H1 (cell line): Measurements from ENCODE around the gene C2orf81. TPM values are rescaled to one million over a fixed set of nuclear protein-coding genes. Genes with fewer than 3 reads are reported as not detected.

Source experiments
- CTCF ChIA-PET: fragments of 300-600 bp; sonication (Branson Sonifier 250); formaldehyde crosslinking; loops from one replicate; lab custom pipeline; 2021; ENCODE audit not compliant: partially characterized antibody; lab: Charles Lee
- POLR2A ChIA-PET: fragments of 300-600 bp; sonication (Branson Sonifier 250); formaldehyde crosslinking; loops from one replicate; lab custom pipeline; 2021; ENCODE audit warnings: inconsistent platforms; ENCODE audit not compliant: partially characterized antibody; lab: Charles Lee
- DNase-seq, 2 experiments: peaks; one replicate each; pipeline versions ENCODE4 v3.0.0 to v3.0.0-alpha.2; 2010 to 2022; ENCODE audit warnings: low spot score in 2 of 2, low read depth in 1 of 2, mixed read lengths in 1 of 2
- FAIRE-seq: peaks from 2 replicates; lab custom pipeline; 2011; peaks lifted over from hg19 to GRCh38; lab: Jason Lieb, UNC
- H2AFZ ChIP-seq: 2 replicates; pipeline ENCODE4 v1.8.1; 2012; ENCODE audit warnings: low read length, inconsistent platforms
- H2AK5ac ChIP-seq: 2 replicates; pipeline ENCODE4 v1.6.1; 2013; ENCODE audit warnings: low read depth, low read length
- H2BK120ac ChIP-seq: replicated peaks from 2 replicates; pipeline ENCODE3; 2013; ENCODE audit warnings: low read depth, low read length, inconsistent platforms
- H2BK12ac ChIP-seq: 2 replicates; pipeline ENCODE4 v1.6.1; 2013; ENCODE audit warnings: low read depth, low read length
- H2BK15ac ChIP-seq: 2 replicates; pipeline ENCODE4 v1.6.1; 2013; ENCODE audit warnings: low read length
- H2BK20ac ChIP-seq: 2 replicates; pipeline ENCODE4 v1.6.1; 2013; ENCODE audit warnings: low read length
- H2BK5ac ChIP-seq: 2 replicates; pipeline ENCODE4 v1.6.1; 2013; ENCODE audit warnings: low read depth, low read length
- H3K14ac ChIP-seq: 2 replicates; pipeline ENCODE4 v1.6.1; 2013; ENCODE audit warnings: inconsistent platforms; ENCODE audit not compliant: insufficient read length
- H3K18ac ChIP-seq: 2 replicates; pipeline ENCODE4 v1.6.1; 2013; ENCODE audit warnings: low read length; ENCODE audit errors: extremely low read depth
- H3K23ac ChIP-seq: 2 replicates; pipeline ENCODE4 v1.6.1; 2013; ENCODE audit warnings: inconsistent platforms; ENCODE audit not compliant: insufficient read length
- H3K23me2 ChIP-seq: 2 replicates; pipeline ENCODE4 v1.6.1; 2013; ENCODE audit warnings: low read depth, low read length
- H3K27ac ChIP-seq: 2 replicates; pipeline ENCODE4 v1.6.1; 2011; ENCODE audit warnings: low read depth, low read length, inconsistent platforms
- H3K27me3 ChIP-seq, 4 experiments: replicated peaks in 1 of 4; 1 replicate in 1 of 4; 2 replicates in 3 of 4; pipeline versions ENCODE4 v1.6.1 to v1.8.1; 2011 to 2013; ENCODE audit warnings: low read length in 3 of 4, mild to moderate bottlenecking in 3 of 4, inconsistent platforms in 2 of 4, mixed read lengths in 2 of 4, moderate library complexity in 1 of 4; ENCODE audit not compliant: control insufficient read depth in 3 of 4, insufficient read depth in 3 of 4; ENCODE audit errors: extremely low read depth in 1 of 4
- H3K36me3 ChIP-seq, 4 experiments: 2 replicates each; pipeline versions ENCODE4 v1.6.1 to v1.8.1; 2011 to 2013; ENCODE audit warnings: mild to moderate bottlenecking in 4 of 4, low read length in 3 of 4, moderate library complexity in 2 of 4, control low read depth in 1 of 4, inconsistent platforms in 1 of 4; ENCODE audit not compliant: insufficient read depth in 4 of 4, control insufficient read depth in 2 of 4
- H3K4ac ChIP-seq: replicated peaks from 2 replicates; pipeline ENCODE3; 2013; ENCODE audit warnings: low read length, low read depth, mixed read lengths, inconsistent platforms; ENCODE audit not compliant: insufficient read length
- H3K4me1 ChIP-seq, 4 experiments: replicated peaks in 1 of 4; 1 replicate in 1 of 4; 2 replicates in 3 of 4; pipeline versions ENCODE4 v1.6.1 to v1.8.1; 2011 to 2013; ENCODE audit warnings: low read length in 3 of 4, inconsistent platforms in 2 of 4, mixed read lengths in 1 of 4; ENCODE audit not compliant: insufficient read depth in 4 of 4, control insufficient read depth in 3 of 4
- H3K4me2 ChIP-seq, 2 experiments: 2 replicates each; pipeline versions ENCODE4 v1.6.1 to v1.8.1; 2011 to 2013; ENCODE audit warnings: low read depth in 2 of 2, low read length in 2 of 2, control low read depth in 1 of 2, inconsistent platforms in 1 of 2, mild to moderate bottlenecking in 1 of 2; ENCODE audit not compliant: insufficient read depth in 1 of 2
- H3K4me3 ChIP-seq, 4 experiments: fragments of 200-600, 300-600 bp in 1 of 4; sonication (generic), shearing (Covaris generic), sonication (Bioruptor Twin) in 1 of 4; 2 replicates each; pipeline versions ENCODE4 v1.5.1 to v1.8.1; 2011 to 2016; ENCODE audit warnings: low read length in 4 of 4, low read depth in 3 of 4, control low read depth in 2 of 4, inconsistent platforms in 2 of 4, mild to moderate bottlenecking in 2 of 4, mixed read lengths in 1 of 4, moderate library complexity in 1 of 4; ENCODE audit not compliant: insufficient read depth in 2 of 4; ENCODE audit errors: extremely low read depth in 1 of 4
- H3K56ac ChIP-seq: replicated peaks from 2 replicates; pipeline ENCODE3; 2013; ENCODE audit warnings: low read depth, mild to moderate bottlenecking, mixed read lengths, low read length, inconsistent platforms; ENCODE audit not compliant: insufficient read length
- H3K79me1 ChIP-seq: 2 replicates; pipeline ENCODE4 v1.6.1; 2013; ENCODE audit warnings: low read depth, low read length, control low read depth
- H3K79me2 ChIP-seq, 2 experiments: 2 replicates each; pipeline versions ENCODE4 v1.6.1 to v1.8.1; 2012 to 2013; ENCODE audit warnings: low read length in 2 of 2, mild to moderate bottlenecking in 2 of 2, inconsistent platforms in 1 of 2; ENCODE audit not compliant: insufficient read depth in 2 of 2, control insufficient read depth in 1 of 2
- H3K9ac ChIP-seq, 4 experiments: replicated peaks in 1 of 4; 1 replicate in 1 of 4; 2 replicates in 3 of 4; pipeline versions ENCODE4 v1.6.1 to v1.8.1; 2011 to 2013; ENCODE audit warnings: low read depth in 3 of 4, low read length in 3 of 4, control low read depth in 2 of 4, mild to moderate bottlenecking in 2 of 4, moderate library complexity in 2 of 4, inconsistent platforms in 1 of 4; ENCODE audit errors: extremely low read depth in 1 of 4
- H3K9me3 ChIP-seq, 2 experiments: 2 replicates each; pipeline versions ENCODE4 v1.6.1 to v1.8.1; 2012 to 2013; ENCODE audit warnings: mild to moderate bottlenecking in 2 of 2, moderate library complexity in 2 of 2, control low read depth in 1 of 2, inconsistent platforms in 1 of 2, low read depth in 1 of 2, low read length in 1 of 2, mixed read lengths in 1 of 2; ENCODE audit not compliant: insufficient read depth in 2 of 2
- H4K20me1 ChIP-seq, 2 experiments: replicated peaks in 1 of 2; 2 replicates each; pipeline versions ENCODE3 to v1.8.1; 2011 to 2013; ENCODE audit warnings: inconsistent platforms in 2 of 2, low read length in 2 of 2, mild to moderate bottlenecking in 1 of 2; ENCODE audit not compliant: insufficient read depth in 2 of 2, control insufficient read depth in 1 of 2
- H4K5ac ChIP-seq: 2 replicates; pipeline ENCODE4 v1.6.1; 2013; ENCODE audit warnings: low read length, low read depth, mixed read lengths, inconsistent platforms; ENCODE audit not compliant: insufficient read length
- H4K8ac ChIP-seq: 2 replicates; pipeline ENCODE4 v1.8.0; 2013; ENCODE audit warnings: mild to moderate bottlenecking, moderate library complexity, low read length, inconsistent platforms; ENCODE audit not compliant: insufficient read depth; ENCODE audit errors: extremely low read depth
- H4K91ac ChIP-seq: replicated peaks from 2 replicates; pipeline ENCODE3; 2013; ENCODE audit warnings: low read length, mixed read lengths, inconsistent platforms; ENCODE audit not compliant: insufficient read length
- WGBS, 2 experiments: shearing (Covaris generic) in 1 of 2; methylation state at CpG; one replicate each; pipeline versions ENCODE4 v1.1.6 to v1.1.7; 2013 to 2015; ENCODE audit warnings: low lambda C conversion rate in 2 of 2, mixed read lengths in 2 of 2, inconsistent platforms in 1 of 2, low coverage in 1 of 2, missing lambda C conversion rate in 1 of 2; ENCODE audit not compliant: insufficient replicate concordance in 2 of 2, insufficient coverage in 1 of 2, insufficient read length in 1 of 2; ENCODE audit errors: extremely low coverage in 1 of 2, missing lambda C conversion rate in 1 of 2; 5-methylcytosine and 5-hydroxymethylcytosine counted together
- polyA plus RNA-seq, 7 experiments: library from polyadenylated mRNA; depleted of rRNA in 3 of 7; stranded (reverse) in 5 of 7; unstranded in 2 of 7; fragments of >200 nt in 5 of 7; fragments of 200-250 nt in 2 of 7; gene quantifications; 1 replicate in 5 of 7; 2 replicates in 1 of 7; 4 replicates in 1 of 7; pipeline versions ENCODE4 v1.2.1 to v1.2.3, GENCODE V29; 2011 to 2013; ENCODE audit warnings: missing spikeins in 2 of 7, mixed read lengths in 2 of 7
- total RNA-seq: library from RNA; stranded (reverse); fragmentation: NEBNext Ultra II Directional; extraction: Animal tissue kit (Norgen Biotek cat#: 25700); gene quantifications from 2 replicates; pipeline ENCODE4 v1.2.1, GENCODE V29; 2021

C2orf81 gene
- total and polyA plus RNA-seq, 2 of the 8 experiments (the other 6 are each of a cell fraction or from before 2014, with no cell fraction given): 1.6 to 3.3 TPM

DNA sequence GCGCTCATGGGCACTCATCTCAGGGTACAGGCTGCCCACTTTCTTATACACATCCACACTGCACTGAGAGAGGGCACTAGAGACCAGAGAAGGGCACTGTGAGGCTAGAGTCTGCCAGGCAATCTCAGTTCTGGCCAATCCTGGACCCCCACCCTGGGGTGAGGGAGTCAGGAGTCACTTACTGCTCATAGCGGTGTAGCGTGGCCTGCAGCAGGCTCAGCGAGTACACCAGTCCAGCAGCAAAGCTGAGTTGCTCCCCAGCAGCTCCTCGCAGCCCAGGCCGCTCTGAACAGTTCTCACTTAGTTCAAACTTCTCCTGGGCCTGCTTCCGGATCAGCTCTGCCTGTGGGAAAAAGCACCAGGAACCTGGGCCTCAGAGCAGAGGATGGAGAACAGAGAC lies 53.6 kb downstream of the C2orf81 start:
- Histone ChIP-seq H4K5ac (no peak overlapping the region), H4K8ac (no peak overlapping the region), H3K14ac (no peak overlapping the region), H3K4me2 (no peak overlapping the region), H3K9ac (no peak overlapping the region), H3K23me2 (no peaks in the 10 kb centered on the region), H3K9me3 (no peaks in the 10 kb centered on the region), H3K27me3 (no peaks in the 10 kb centered on the region), H3K18ac (no peak overlapping the region), H2AFZ (no peak overlapping the region), H4K91ac (no peak overlapping the region), H3K79me1 (peaks cover 8% of the 10 kb centered on the region), H2BK5ac (no peak overlapping the region), H2AK5ac (no peak overlapping the region), H3K36me3 (peaks cover 61 to 84% (median 79%) of the 10 kb centered on the region in 4 experiments), H3K4me1 (no peaks in the 10 kb centered on the region), H3K79me2 (peaks cover 0 to 6% of the 10 kb centered on the region in 2 experiments; a peak in 1 of 4 replicates), H3K23ac (no peak overlapping the region), H2BK12ac (no peak overlapping the region), H3K56ac (no peak overlapping the region), H4K20me1 (peaks cover 0 to 9% of the 10 kb centered on the region in 2 experiments), H3K4ac (no peak overlapping the region), H2BK20ac (no peak overlapping the region), H2BK120ac (no peak overlapping the region), H2BK15ac (no peak overlapping the region), H3K27ac (no peak overlapping the region), H3K4me3 (no peak overlapping the region)
- DNase-seq (no peak), FAIRE-seq (no peak)
- CTCF ChIA-PET: interaction anchor here (0.6 to 3.5 kb wide), 6 partner anchors 10 to 123 kb away, joined by 3 to 17 read pairs (median 4); no protein-coding TSS in a partner anchor
- POLR2A ChIA-PET: interaction anchor here (1.1 to 4.0 kb wide), 2 partner anchors 10 to 24 kb away, joined by 5 to 18 read pairs; no protein-coding TSS in a partner anchor
- WGBS, 2 experiments: 94% methylated on average over 7 of the region's 7 CpGs; no CpG with 5 or more reads in 1 of the 2 experiments
